ENCODE data around the gene PSORS1C2.

GRCh38 chr6:31154436-31154835 is 15.6 kb upstream of the PSORS1C2 start:
- TF ChIP-seq CTCF (IDR thresholded peaks at IDR 0.05) = no peak
- TF ChIP-seq POLR2AphosphoS5 (IDR thresholded peaks at IDR 0.05; ENCODE audit: insufficient read depth in 1 of 2, low read depth in 1 of 2) = no peak

Data from vagina (tissue), 2 donors.